Embryonic facial prominence (tissue), 1 donor: Measurements from ENCODE around the gene PCLAF.
"Not testable (repeated sequence)": the region's sequence is repeated elsewhere in the genome, so short reads cannot be mapped to it uniquely, and the experiment has no call there.

Source experiments
- DNase-seq: peaks from one replicate; pipeline ENCODE4 v3.0.0-alpha.2; 2016; ENCODE audit errors: extremely low spot score

Gene PCLAF, protein sequence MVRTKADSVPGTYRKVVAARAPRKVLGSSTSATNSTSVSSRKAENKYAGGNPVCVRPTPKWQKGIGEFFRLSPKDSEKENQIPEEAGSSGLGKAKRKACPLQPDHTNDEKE

DNA sequence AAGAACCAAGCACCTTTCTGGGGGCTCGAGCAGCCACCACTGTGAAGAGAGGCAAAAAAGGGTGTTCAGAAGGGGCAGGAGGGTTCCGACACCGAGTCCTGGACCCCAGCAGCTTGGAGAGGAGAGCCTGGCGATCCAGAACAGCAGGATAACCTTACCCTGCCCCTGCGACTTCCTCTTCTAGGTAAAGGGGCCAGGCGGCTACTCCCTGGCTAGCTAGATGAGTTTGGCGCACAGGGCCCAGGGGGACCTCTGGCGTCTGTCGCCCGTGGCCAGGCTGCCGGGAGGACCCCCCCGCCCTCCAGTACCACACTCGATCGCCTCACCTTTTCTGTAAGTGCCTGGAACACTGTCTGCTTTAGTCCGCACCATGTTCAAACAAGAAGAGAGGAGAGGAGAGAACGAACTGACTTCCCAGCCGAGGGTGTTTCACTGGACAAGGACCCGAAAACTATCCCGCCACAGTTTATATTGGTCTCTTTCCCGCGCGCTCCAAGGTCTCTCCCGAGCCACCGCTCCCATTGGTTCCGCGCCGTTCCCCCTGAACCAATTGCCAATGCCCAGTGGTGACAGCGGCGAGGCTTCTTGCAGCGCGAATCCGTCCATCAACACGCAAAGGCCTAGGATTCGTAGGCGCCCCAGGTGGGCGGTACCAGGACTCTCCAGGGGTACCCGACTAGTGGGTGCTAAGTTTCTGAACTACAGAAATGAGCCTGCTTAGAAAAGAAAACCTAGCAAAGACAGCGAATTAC, at the start of gene PCLAF:
Gene PCLAF, minus strand, starts transcription at position 442 of the 752 bp plus-strand sequence. Its CDS starts 70 bp downstream, at position 372.
- peak; percentile 86 for DNase-seq

DNA sequence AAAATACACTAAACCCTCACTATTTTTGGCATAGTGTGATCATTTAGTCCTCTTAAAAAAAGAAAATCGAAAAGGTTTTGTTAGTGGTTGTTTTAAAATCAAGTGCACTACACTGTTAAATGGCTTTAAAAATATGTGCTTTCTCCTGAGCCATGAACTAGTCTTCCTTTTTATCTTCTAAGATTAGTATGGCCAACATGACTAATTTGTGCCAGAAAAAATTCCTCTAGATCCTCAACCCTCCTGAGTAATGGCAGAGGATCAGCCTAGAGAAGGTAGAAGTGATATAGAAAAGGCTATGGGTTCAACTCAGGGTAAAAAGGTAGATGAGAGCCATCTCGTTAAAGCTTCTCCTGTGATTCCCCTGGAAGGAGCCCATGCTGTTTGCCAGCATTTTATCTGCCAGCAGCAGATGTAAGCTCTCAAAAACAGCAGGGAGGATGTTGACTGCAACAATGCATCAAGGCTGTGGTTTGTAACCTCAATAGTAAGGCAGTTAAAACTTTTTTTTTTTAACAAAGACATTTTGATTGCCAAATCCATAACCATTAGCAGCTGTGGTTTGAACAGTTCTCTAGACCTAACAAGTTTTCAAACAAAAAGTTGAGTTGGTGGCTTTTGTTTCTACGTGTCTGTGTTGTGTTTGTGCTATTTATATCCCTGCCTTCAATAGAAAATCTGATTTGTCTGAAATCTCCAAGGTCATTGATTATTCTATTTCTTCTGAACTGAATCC, 48.9 kb upstream of the PCLAF start:
- peak; percentile 42 for DNase-seq

DNA sequence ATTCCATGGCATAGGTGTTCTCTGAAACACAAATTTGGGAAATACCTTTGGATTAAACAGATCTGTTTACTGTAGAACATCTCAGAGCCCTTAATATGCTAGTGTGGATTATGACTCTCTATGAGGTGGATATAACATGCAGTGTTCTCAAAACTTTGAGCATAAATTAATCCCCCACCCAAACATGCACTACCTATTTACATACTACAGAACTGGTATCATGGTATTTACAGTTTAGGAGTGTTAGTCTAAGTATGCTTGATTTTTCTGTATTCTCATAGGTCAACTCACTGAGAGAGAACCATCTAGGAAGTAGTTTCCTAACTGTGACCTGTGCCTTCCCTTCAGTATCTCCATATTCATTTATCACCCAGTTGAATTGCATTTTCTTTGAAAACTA, 48.2 kb upstream of the PCLAF start:
- DNase-seq, result no peak

DNA sequence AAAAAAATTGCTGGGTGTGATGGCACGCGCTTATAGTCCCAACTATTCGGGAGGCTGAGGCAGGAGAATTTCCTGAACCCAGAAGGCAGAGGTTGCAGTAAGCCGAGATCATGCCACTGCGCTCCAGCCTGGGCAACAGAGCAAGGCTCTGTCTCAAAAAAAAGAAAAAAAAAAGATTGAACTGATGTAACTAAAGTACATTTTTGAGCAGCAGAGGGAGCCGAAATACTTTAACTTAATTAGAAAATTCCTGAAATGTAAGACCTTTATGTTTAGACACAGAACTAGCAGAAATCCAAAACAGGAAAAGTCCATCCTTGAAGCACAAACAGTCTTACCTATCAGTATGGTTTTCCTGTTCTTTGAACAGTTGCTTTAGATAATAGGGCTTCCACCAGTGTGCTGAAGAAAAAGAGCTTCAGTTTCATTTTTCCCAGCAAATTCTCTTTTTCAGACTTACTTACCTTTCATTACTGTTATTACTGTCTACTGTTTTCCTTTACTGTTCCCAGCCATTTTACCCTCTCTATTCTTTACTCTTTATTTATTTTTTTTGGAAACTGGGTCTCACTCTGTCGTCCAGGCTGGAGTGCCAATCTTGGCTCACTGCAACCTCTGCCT, 45.7 kb upstream of the PCLAF start:
- no peak for DNase-seq

DNA sequence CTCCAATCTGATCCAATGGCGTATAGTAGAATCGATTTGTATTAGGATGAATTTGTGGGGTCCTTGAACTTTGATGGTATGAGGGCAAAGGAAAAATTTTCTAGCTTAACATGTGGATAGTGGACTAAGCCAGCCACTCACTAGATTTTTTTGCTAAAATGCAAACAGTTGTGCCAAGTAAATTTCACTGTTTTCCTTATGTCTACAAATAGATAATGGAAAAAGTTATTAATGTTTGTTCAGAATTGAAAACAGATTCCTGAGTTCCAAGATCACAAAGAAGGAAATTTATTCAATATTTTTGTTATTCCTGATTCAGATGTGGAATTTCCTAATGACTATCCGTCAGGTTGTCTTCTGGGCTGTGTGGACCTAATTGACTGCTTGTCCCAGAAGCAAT, 44.0 kb upstream of the PCLAF start:
- no peak for DNase-seq

DNA sequence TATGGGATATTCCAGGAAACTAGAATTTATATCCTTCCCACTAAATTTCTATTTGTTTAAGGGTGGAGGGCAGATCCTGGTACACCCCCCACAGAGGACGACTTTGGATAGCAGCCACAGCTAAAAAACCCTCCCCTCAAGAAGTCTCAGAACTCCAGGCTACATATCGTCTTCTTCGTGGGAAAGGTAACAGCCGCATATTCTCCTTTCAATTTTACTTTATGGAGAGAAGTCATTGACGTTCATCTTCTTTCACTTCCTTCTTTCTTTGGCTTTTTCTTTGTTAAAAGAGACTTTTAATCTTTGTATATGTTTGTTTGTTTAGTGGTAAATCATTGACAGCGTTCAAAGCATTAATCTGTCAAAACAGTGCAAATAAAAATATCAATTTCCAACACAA, 42.7 kb upstream of the PCLAF start:
- DNase-seq, result no peak

DNA sequence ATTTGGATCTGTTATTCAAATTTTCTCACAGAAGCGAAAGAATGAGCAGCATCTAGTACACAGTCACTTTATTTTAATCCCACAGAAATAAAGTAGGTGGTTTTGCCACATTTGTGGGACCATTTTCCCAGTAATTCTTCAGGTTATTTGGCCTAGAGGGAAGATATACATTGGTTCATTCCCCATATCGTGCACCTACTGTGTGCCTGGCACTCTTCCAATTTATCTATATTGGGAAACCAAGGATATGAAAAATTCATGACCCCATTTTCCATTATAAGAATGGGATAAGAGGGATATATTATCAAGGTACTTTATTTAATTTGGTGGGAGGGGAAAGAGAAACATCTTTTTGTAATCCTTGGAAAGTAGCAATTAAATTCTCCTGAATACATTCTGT, 41.5 kb upstream of the PCLAF start:
- DNase-seq, result no peak

DNA sequence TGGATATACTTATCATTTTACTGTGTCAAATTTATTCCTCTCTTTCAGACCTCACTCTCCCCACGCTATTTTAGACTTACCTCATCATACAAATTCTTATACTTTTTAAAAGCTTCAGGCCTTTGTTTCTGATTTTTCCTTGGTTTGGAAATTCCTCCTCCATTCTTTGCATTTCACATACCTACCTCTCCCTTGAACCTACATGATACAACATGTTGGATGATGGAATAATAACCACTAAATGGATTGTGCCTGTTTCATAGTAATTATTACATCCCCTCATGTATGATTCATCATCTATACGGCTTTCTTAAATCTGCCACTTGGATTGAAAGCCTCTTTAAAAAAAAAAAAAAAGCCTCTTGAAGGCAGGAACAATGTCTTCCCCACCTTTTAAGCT, 31.0 kb upstream of the PCLAF start:
- DNase-seq, result no peak

DNA sequence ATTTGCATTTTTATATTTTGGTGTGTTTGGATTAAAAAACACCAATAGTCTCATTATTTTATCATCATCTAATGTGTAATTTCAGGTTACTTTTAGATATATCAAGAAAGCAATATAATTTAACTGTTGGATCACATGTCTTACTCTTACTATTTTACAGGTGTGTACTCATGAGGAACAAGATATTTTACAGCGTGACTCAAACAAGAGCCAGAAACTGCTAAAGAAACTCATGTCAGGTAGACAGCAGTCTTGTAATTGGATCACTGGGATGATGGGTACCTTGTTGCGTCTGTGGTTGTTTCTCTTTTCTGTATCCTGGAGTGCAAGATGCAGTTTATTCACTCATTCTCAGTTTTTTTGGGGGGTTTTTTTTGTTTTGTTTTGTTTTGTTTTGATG, 19.3 kb upstream of the PCLAF start:
- no peak for DNase-seq

DNA sequence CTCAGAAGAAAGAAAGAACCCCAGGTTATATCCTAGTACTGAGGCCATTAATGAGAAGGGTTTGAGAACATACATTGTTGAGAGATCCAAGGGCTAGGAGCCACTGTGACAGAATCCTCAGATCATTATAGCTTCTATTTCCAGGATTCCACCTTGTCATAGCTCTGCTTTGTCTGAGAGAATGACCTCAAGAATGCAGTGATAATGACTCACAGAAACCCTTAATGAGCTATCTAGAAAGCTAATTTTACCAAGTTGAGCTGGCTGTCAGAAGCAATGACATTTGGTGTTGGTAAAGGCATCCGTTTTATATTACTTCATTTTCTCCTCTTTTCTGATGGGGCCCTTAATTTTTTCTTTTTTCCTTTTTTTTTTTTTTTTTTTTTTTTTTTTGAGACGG, 17.3 kb upstream of the PCLAF start:
- DNase-seq, result no peak

DNA sequence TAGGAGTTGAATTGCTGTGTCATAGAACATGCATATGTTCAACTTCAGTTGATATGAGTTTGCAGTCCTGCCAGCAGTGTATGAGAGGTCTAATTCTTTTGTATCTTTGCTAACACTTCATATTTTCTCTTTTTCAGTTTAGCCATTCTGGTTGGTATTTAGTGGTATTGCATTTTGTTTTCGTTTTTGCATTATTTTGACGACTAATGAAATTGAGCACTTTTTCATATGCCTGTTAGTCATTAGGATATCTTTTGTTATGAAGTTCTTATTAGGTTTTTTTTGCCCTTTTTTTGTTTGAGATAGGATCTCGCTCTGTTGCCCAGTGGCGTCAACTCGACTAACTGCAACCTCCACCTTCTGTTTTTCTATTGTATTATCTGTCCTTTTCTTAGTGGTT, 15.5 kb upstream of the PCLAF start:
- no peak for DNase-seq

DNA sequence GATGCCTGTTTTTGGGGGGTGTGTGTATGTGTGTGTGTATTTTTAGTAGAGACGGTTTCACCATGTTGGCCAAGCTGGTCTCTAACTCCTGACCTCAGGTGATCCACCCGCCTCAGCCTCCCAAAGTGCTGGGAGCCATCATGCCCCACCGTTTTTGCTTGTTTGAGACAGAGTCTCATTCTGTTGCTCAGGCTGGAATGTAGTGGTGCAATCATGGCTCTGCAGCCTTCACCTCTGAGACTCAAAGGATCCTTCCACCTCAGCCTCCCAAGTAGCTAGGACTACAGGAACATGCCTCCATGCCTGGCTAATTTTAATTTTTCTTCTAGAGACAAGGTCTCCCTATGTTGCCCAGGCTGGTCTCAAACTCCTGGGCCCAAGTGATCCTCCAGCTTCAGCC, 11.2 kb upstream of the PCLAF start:
- DNase-seq, result not testable (repeated sequence)

DNA sequence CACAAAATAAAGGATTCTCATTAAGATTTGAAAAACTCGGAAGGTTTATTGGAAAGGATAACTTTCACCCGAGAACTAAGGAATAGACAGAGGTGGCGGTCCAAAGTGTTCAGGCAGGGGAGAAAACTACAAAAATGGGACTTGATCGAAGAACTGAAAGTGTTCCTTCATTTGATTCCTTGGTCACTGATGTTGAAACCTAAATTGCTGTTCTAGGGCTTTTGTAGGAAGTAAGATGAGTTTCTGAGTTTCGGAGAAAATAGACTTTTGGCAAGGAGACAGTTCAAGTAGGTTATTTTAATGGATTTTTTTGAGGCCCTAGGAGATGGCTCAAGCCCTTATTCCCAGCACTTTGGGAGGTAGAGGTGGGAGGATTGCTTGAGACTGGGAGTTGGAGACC, 7.8 kb upstream of the PCLAF start:
- DNase-seq, result no peak

DNA sequence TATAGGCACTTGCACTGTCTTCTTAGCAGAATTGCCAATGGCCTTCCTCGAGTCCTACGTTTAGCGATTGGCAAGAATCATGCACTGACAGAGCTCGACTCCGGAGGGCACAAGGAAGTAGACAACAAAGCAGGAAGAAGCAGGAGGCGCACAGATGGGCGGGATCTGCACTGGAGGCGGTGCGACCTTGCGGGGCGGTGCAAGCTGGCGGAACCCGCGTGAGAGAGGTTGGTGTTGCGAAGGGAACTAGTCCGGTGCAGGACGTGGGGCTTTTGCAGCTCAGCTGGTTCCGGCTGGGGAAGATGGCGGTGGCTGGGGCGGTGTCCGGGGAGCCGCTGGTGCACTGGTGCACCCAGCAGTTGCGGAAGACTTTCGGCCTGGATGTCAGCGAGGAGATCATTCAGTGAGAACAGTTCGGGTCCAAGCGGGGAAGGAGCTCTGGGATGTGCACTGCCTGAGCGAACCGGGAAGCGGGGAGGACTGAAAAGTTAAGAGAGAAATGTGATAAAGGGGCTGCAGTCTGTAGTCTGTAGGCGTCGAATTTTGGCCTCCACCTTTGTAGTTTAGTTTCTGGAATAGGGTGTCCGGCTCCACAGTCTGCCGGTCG, 6.4 kb upstream of the PCLAF start, which contains the start of gene TRIP4:
Gene TRIP4, plus strand, starts transcription at position 275 of the 607 bp plus-strand sequence. Its CDS starts 28 bp downstream, at position 303.
- DNase-seq, result peak; percentile 94

DNA sequence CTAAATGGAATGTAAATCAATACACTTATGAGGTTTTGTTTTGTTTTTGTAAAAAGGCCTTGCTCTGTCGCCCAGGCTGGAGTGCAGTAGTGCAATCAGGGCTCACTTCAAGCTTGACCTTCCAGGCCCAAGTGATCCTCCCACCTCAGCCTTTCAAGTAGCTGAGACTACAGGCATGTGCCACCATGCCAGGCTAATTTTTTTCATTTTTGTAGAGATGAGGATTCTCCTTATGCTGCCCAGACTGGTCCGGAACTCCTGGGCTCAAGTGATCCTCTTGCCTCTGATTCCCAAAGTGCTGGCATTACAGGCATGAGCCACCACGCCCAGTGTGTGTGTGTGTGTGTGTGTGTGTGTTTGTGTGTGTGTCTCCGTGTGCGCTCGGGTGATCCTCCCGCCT, 5.0 kb upstream of the PCLAF start:
- DNase-seq, result no peak

DNA sequence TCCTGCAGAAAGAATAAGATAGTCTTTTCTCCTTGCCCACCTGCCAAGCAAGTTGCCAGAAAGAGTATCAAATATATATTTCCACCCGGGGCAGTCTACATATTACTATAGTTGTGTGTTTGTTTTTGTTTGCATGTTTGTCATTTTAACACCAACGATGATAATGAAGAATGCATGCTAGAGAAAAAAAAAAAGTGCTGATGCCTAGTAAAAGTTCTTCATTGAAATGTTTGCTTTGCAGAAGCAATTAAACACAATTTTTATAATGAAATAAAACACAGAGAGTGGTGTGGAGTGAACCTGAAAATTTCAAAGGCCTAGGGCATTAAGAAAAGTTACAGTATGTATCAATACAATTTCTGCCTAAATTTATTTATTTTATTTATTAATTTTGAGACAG, 2.5 kb upstream of the PCLAF start:
- no peak for DNase-seq

DNA sequence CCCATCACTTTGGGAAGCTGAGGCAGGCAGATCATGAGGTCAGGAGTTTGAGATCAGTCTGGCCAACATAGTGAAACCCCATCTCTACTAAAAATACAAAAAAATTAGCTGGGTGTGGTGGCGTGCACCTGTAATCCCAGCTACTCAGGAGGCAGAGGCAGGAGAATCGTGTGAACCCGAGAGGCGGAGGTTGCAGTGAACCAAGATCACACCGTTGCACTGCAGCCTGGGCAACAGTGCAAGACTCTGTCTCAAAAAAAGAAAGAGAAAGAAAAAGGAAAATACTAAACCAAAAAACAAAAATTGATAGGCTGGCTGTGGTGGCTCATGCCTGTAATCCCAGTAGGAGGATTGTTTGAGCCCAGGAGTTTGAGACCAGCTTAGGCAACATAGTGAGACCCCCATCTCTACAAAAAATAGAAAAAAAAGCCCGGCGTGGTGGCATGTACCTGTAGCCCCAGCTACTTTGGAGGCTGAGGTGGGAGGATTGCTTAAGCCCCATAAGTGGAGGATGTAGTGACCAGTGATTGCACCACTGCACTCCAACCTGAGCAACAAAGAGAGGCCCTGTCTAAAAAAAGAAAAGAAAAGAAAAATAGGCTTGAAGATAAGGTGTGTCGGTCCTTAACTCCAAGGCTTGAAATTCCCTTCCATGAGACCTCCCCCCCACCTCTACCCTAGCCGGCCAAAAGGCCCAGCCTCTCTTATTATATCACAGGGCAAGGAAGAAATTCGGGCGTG, 941 bp downstream of the PCLAF start:
- DNase-seq, result not testable (repeated sequence)

DNA sequence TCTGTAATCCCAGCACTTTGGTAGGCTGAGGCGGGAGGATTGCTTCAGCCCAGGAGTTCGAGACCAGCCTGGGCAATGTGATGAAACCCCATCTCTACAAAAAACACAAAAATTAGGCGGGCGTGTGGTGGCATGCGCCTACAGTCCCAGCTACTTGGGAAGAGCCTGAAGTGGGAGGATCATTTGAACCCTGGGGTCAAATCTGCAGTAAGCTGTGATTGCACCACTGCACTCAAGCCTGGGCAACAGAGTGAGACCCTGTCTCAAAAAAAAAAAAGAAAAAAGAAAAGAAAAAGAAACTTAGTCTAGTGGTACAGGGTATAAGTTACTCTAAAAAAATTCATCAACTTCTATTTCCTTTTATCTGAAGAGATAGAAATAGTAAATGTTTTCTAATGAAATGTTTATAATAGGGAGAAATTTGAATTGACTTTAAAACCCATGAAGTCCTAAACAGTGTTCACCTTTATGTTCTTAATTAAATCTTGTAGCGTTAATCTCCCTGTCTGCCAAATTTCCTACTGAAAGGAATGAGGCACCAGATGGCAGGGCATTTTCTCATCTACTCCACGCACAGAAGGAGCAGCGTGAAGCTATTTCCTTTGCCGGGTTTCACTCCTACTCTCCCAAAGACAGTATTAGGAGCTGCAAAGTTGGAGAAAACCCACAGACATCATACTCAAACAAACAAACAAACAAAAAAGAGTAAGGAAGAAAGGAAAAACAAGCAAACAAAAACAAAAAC, 1.9 kb downstream of the PCLAF start:
- DNase-seq, result no peak

DNA sequence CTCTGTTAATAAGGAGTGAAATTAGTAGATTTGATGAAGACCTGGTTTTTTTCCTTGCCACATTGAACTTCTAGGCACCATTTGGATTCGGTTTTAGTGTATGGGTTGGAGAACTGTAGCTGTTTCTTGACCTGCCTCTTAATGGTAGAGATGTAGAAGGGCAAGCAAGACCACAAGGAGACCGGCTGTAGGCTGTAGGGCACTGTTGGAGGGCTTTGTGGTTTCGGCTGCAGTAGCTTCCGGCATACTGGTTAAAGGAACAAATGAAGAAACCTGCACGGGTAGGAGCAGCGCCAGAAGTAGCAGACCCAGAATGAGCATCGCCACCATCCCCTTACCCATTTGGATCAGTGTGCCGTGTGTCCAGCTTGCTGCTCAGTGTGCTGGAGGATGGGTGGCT, 7.9 kb downstream of the PCLAF start:
- DNase-seq, result no peak

DNA sequence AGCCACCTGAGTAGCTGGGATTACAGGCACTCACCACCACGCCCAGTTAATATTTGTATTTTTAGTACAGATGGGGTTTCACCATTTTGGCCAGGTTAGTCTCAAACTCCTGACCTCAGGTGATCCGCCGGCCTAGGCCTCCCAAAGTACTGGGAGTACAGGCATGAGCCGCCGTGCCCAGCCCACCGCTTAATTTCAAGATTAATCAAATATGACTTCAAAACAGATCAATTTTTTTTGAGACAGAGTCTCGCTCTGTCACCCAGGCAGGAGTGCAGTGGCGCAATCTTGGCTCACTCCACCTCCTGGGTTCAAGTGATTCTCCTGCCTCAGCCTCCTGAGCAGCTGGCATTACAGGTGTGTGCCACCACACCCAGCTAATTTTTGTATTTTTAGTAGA, 9.9 kb downstream of the PCLAF start:
- not testable (repeated sequence) for DNase-seq
